ENCODE data around the gene LMCD1.

Gene LMCD1

DNA sequence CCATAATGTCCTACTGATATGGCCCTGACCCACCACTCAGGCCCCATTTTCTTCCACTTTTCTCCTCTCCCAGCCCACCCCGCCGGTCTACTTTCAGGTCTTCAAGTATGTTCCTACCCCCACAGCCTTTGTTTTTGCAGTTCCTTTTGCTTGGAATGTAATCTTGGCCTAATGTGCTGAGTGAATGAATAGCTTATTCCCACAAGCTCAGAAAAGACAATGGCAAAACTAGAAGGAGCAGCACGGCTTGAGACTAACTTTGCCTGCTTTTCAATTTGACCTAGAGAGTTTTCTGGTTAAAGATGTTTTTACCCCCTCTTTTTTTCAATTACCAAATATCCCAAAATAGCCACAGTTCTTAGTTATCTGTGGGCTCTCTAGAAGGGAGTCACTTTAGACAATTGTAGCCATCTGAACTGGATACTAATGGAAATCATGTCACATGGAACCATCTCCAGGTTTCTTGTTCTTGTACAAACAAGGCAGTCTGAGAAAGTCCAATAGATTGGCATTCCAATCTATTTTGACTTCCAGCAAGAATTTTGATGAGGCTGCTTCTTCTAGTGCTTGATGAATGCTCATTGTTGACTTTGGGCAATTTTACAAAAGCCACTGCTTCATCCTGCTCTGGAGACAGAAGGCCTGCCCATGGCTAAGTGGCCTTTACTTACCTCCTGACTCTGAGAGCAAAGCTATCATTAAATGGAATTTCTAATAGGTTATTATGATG, 16.3 kb upstream of the LMCD1 start:
- H3F3A ChIP-seq (ENCODE audit: low read depth) = no peaks in the 10 kb centered on the region
- H3K4me3 ChIP-seq (ENCODE audit: low read length, poor library complexity, severe bottlenecking) = no peak overlapping the region
- no peak overlapping the region for H2AFZ ChIP-seq (ENCODE audit: low read length)
- no peaks in the 10 kb centered on the region for H3K9me3 ChIP-seq (ENCODE audit: insufficient read depth, low read depth, low read length)
- no peak overlapping the region for H3K4me2 ChIP-seq (ENCODE audit: low read depth, low read length, poor library complexity, severe bottlenecking)
- H3K36me3 ChIP-seq (ENCODE audit: insufficient read depth, low read length) = no peaks in the 10 kb centered on the region
- no peaks in the 10 kb centered on the region for H3K9me2 ChIP-seq (replicated peaks; ENCODE audit: low read depth, low read length)
- no peaks in the 10 kb centered on the region for H4K20me1 ChIP-seq (ENCODE audit: insufficient read depth, low read length, poor library complexity, severe bottlenecking)
- no peaks in the 10 kb centered on the region for H3K4me1 ChIP-seq (ENCODE audit: insufficient read depth, low read length, poor library complexity, severe bottlenecking)
- no peak overlapping the region for H3K9ac ChIP-seq (ENCODE audit: low read depth, low read length, poor library complexity, severe bottlenecking)
- no peak for TF ChIP-seq CTCF (conservative IDR thresholded peaks at IDR 0.05; ENCODE audit: low read length)
- TF ChIP-seq EZH2phosphoT487 (IDR thresholded peaks at IDR 0.05; ENCODE audit: borderline replicate concordance) = no peak
- H3K27me3 ChIP-seq (ENCODE audit: insufficient read depth, low read length, poor library complexity, severe bottlenecking) = no peaks in the 10 kb centered on the region
- no peaks in the 10 kb centered on the region for H3K79me2 ChIP-seq (ENCODE audit: insufficient read depth, low read length)

DNA sequence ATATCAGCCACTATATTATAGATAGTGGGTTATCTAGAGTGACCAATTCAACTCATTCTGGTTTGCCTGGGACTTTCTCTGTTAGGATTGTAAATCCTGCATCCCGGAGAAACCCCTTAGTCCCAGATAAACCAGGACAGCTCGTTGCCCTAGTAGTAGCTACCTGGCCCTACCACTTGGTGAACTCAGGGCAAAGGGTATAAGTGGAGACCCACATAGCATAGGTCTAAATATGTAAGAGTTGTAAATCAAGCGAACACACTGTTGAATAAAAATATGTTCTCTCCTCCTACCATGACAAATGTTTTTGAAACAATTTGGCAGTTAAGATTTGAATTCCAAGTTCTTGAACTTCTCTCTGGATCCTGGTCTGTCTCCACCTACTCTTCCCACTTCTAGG, 15.7 kb upstream of the LMCD1 start:
- TF ChIP-seq EZH2phosphoT487 (IDR thresholded peaks at IDR 0.05; ENCODE audit: borderline replicate concordance) (no peak), CTCF (conservative IDR thresholded peaks at IDR 0.05; ENCODE audit: low read length) (no peak)
- H3K4me2 ChIP-seq (ENCODE audit: low read depth, low read length, poor library complexity, severe bottlenecking) = no peak overlapping the region
- H3K9me2 ChIP-seq (replicated peaks; ENCODE audit: low read depth, low read length) = no peaks in the 10 kb centered on the region
- H3K9ac ChIP-seq (ENCODE audit: low read depth, low read length, poor library complexity, severe bottlenecking) = no peak overlapping the region
- no peaks in the 10 kb centered on the region for H3K4me1 ChIP-seq (ENCODE audit: insufficient read depth, low read length, poor library complexity, severe bottlenecking)
- H3K4me3 ChIP-seq (ENCODE audit: low read length, poor library complexity, severe bottlenecking) = no peak overlapping the region
- no peaks in the 10 kb centered on the region for H4K20me1 ChIP-seq (ENCODE audit: insufficient read depth, low read length, poor library complexity, severe bottlenecking)
- H3K27me3 ChIP-seq (ENCODE audit: insufficient read depth, low read length, poor library complexity, severe bottlenecking) = no peaks in the 10 kb centered on the region
- no peaks in the 10 kb centered on the region for H3K9me3 ChIP-seq (ENCODE audit: insufficient read depth, low read depth, low read length)
- no peaks in the 10 kb centered on the region for H3K79me2 ChIP-seq (ENCODE audit: insufficient read depth, low read length)
- no peaks in the 10 kb centered on the region for H3K36me3 ChIP-seq (ENCODE audit: insufficient read depth, low read length)
- no peaks in the 10 kb centered on the region for H3F3A ChIP-seq (ENCODE audit: low read depth)
- H2AFZ ChIP-seq (ENCODE audit: low read length) = no peak overlapping the region

DNA sequence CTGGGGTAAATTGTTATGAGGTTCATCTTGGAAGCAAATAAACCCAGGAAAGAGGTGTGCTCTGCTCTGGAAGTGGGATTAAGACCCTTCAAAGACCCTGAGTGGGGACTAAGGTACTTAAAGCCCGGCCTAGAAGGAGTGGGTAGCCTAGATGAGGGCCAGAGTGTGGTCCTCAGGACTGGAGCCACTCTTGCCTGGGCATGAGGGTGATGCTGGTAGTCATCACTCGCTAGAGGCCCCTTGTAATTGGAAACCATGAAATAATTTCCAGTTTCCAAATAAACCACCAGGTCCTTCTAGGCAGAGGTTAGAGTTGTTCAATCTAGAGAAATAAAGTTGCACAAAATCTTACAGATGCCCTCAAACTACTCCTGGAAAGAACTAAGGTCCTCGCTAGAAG, 15.2 kb upstream of the LMCD1 start:
- Histone ChIP-seq H3K9ac (ENCODE audit: low read depth, low read length, poor library complexity, severe bottlenecking) (no peak overlapping the region), H3F3A (ENCODE audit: low read depth) (no peaks in the 10 kb centered on the region), H3K36me3 (ENCODE audit: insufficient read depth, low read length) (no peaks in the 10 kb centered on the region), H3K4me2 (ENCODE audit: low read depth, low read length, poor library complexity, severe bottlenecking) (no peak overlapping the region), H3K27me3 (ENCODE audit: insufficient read depth, low read length, poor library complexity, severe bottlenecking) (no peaks in the 10 kb centered on the region), H3K9me3 (ENCODE audit: insufficient read depth, low read depth, low read length) (no peaks in the 10 kb centered on the region), H2AFZ (ENCODE audit: low read length) (no peak overlapping the region), H3K4me1 (ENCODE audit: insufficient read depth, low read length, poor library complexity, severe bottlenecking) (no peaks in the 10 kb centered on the region), H3K9me2 (replicated peaks; ENCODE audit: low read depth, low read length) (no peaks in the 10 kb centered on the region), H3K4me3 (ENCODE audit: low read length, poor library complexity, severe bottlenecking) (no peak overlapping the region), H4K20me1 (ENCODE audit: insufficient read depth, low read length, poor library complexity, severe bottlenecking) (no peaks in the 10 kb centered on the region), H3K79me2 (ENCODE audit: insufficient read depth, low read length) (no peaks in the 10 kb centered on the region)
- TF ChIP-seq EZH2phosphoT487 (IDR thresholded peaks at IDR 0.05; ENCODE audit: borderline replicate concordance) (no peak), CTCF (conservative IDR thresholded peaks at IDR 0.05; ENCODE audit: low read length) (no peak)

Measured in Loucy (cell line).